Kidney epithelial cell (primary cell): ENCODE data around the gene GADD45G. TPM values are rescaled to one million over a fixed set of nuclear protein-coding genes. Genes with fewer than 3 reads are reported as not detected.
A peak's percentile ranks its signal among the peaks of the same experiment; 100 is the strongest.

Experiments used
- DNase-seq: peaks from one replicate; pipeline ENCODE4 v3.0.0-alpha.2; 2010; ENCODE audit warnings: low read depth
- H3K27me3 ChIP-seq: 2 replicates; pipeline ENCODE4 v1.6.0; 2011; ENCODE audit warnings: low read length; ENCODE audit not compliant: control insufficient read depth, insufficient read depth
- H3K36me3 ChIP-seq: 2 replicates; pipeline ENCODE4 v1.5.1; 2011; ENCODE audit warnings: low read length; ENCODE audit not compliant: control insufficient read depth, insufficient read depth
- H3K4me3 ChIP-seq: 2 replicates; pipeline ENCODE4 v1.5.1; 2011; ENCODE audit warnings: low read depth, mild to moderate bottlenecking, control low read depth, low read length
- CTCF ChIP-seq: IDR thresholded peaks from 2 replicates; pipeline ENCODE4 v1.5.1; 2011; ENCODE audit warnings: mild to moderate bottlenecking, moderate library complexity, low read length, control low read depth, inconsistent platforms; ENCODE audit not compliant: insufficient read depth, poor library complexity, severe bottlenecking
- total RNA-seq: library from RNA; depleted of rRNA; stranded (reverse); fragments of >200 nt; gene quantifications from 2 replicates; pipeline ENCODE4 v1.2.3, GENCODE V29; 2015

Gene GADD45G
- total RNA-seq, 1 donor from 2014 or later: 2.2 TPM

GRCh38 chr9:89591274-89592212 is 13.3 kb upstream of the GADD45G start:
- no peak overlapping the region for H3K4me3 ChIP-seq
- TF ChIP-seq CTCF: no peak
- peaks cover 10% of the 10 kb centered on the region for H3K27me3 ChIP-seq
- no peaks in the 10 kb centered on the region for H3K36me3 ChIP-seq
- DNase-seq: no peak

GRCh38 chr9:89592213-89592815 is 12.5 kb upstream of the GADD45G start:
- H3K27me3 ChIP-seq: peaks cover 12% of the 10 kb centered on the region
- no peak for TF ChIP-seq CTCF
- no peaks in the 10 kb centered on the region for H3K36me3 ChIP-seq
- DNase-seq: no peak
- H3K4me3 ChIP-seq: no peak overlapping the region

GRCh38 chr9:89592963-89593726 is 11.7 kb upstream of the GADD45G start:
- DNase-seq: no peak
- peak; percentile 25 for TF ChIP-seq CTCF
- Histone ChIP-seq H3K27me3 (peaks cover 12% of the 10 kb centered on the region), H3K36me3 (no peaks in the 10 kb centered on the region), H3K4me3 (no peak overlapping the region)

- TF ChIP-seq CTCF: peak; percentile 67
- no peak overlapping the region for H3K4me3 ChIP-seq
- DNase-seq: no peak
- H3K36me3 ChIP-seq: no peaks in the 10 kb centered on the region
- peaks cover 12% of the 10 kb centered on the region for H3K27me3 ChIP-seq
Observed at GRCh38 chr9:89593727-89594427, 10.9 kb upstream of the GADD45G start.

- H3K4me3 ChIP-seq: no peak overlapping the region
- no peak for DNase-seq
- H3K27me3 ChIP-seq: peaks cover 14% of the 10 kb centered on the region
- H3K36me3 ChIP-seq: no peaks in the 10 kb centered on the region
- no peak for TF ChIP-seq CTCF
Observed at GRCh38 chr9:89594811-89595550, 9.8 kb upstream of the GADD45G start.
